Measurements from ENCODE around the gene NACC2.
"Not testable (repeated sequence)": the region's sequence is repeated elsewhere in the genome, so short reads cannot be mapped to it uniquely, and the experiment has no call there.

Gene NACC2

GRCh38 chr9:136043441-136043991 is 51.6 kb downstream of the NACC2 start:
- no peak for DNase-seq

GRCh38 chr9:136042541-136042940 is 52.5 kb downstream of the NACC2 start:
- no peak for DNase-seq

- not testable (repeated sequence) for DNase-seq
Observed at GRCh38 chr9:136040848-136041247, 54.2 kb downstream of the NACC2 start.

GRCh38 chr9:136039488-136039887 is 55.6 kb downstream of the NACC2 start:
- DNase-seq = no peak

- DNase-seq = no peak
Observed at GRCh38 chr9:136036848-136037247, 58.2 kb downstream of the NACC2 start.

- no peak for DNase-seq
Observed at GRCh38 chr9:136036050-136036449, 59.0 kb downstream of the NACC2 start.

GRCh38 chr9:136031741-136032730 is 63.1 kb downstream of the NACC2 start:
- no peak for DNase-seq

GRCh38 chr9:136031094-136031493 is 64.0 kb downstream of the NACC2 start:
- no peak for DNase-seq

GRCh38 chr9:136029556-136029955 is 65.5 kb downstream of the NACC2 start:
- no peak for DNase-seq

- no peak for DNase-seq
Observed at GRCh38 chr9:136028760-136029470, 66.2 kb downstream of the NACC2 start.

GRCh38 chr9:136026943-136027289 is 68.2 kb downstream of the NACC2 start:
- not testable (repeated sequence) for DNase-seq

GRCh38 chr9:136026266-136026942 is 68.7 kb downstream of the NACC2 start:
- DNase-seq = no peak

- no peak for DNase-seq
Observed at GRCh38 chr9:136025481-136025880, 69.6 kb downstream of the NACC2 start.

- DNase-seq = no peak
Observed at GRCh38 chr9:136024696-136025316, 70.3 kb downstream of the NACC2 start.

- DNase-seq = no peak
Observed at GRCh38 chr9:136024286-136024685, 70.8 kb downstream of the NACC2 start.

GRCh38 chr9:136023410-136024225 is 71.5 kb downstream of the NACC2 start:
- no peak for DNase-seq

GRCh38 chr9:136022731-136023409 is 72.2 kb downstream of the NACC2 start:
- no peak for DNase-seq

- DNase-seq = no peak
Observed at GRCh38 chr9:136021872-136022681, 73.0 kb downstream of the NACC2 start.

GRCh38 chr9:136021171-136021871 is 73.8 kb downstream of the NACC2 start:
- no peak for DNase-seq

- no peak for DNase-seq
Observed at GRCh38 chr9:136020671-136021070, 74.4 kb downstream of the NACC2 start.

All from activated naive CD4-positive, alpha-beta T cell treated with Interleukin-2 at 50 U/mL for 16 hours (primary cell).